Heart left ventricle (tissue), 16 donors: ENCODE measurements around the gene MYH10. TPM values are rescaled to one million over a fixed set of nuclear protein-coding genes. Genes with fewer than 3 reads are reported as not detected.

Source experiments
- ATAC-seq, 4 donors: fragments of 200-7000 bp; cut with Tn5 transposase; one replicate each; pipeline ENCODE4 v1.9.1; 2020 to 2022; ENCODE audit warnings: moderate library complexity in 4 of 4, mild to moderate bottlenecking in 3 of 4, moderate number of reproducible peaks in 1 of 4
- DNase-seq, 5 donors: peaks; one replicate each; pipeline ENCODE4 v3.0.0-alpha.2; 2020
- H3K27ac ChIP-seq, 12 donors: fragments of 200-600 bp; sonication (generic) in 4 of 12; one replicate each; pipeline versions ENCODE4 v1.5.0 to v1.8.0; 2016 to 2022; ENCODE audit warnings: mild to moderate bottlenecking in 2 of 12
- H3K27me3 ChIP-seq, 9 donors: fragments of 200-600 bp; sonication (generic) in 2 of 9; one replicate each; pipeline versions ENCODE4 v1.5.1 to v1.8.0; 2016 to 2022; ENCODE audit warnings: mild to moderate bottlenecking in 3 of 9
- H3K36me3 ChIP-seq, 9 donors: fragments of 200-600 bp; sonication (generic) in 2 of 9; one replicate each; pipeline versions ENCODE4 v1.5.0 to v1.8.0; 2018 to 2022; ENCODE audit warnings: mild to moderate bottlenecking in 2 of 9
- H3K4me1 ChIP-seq, 12 donors: fragments of 200-600 bp; sonication (generic) in 4 of 12; one replicate each; pipeline versions ENCODE4 v1.5.0 to v1.8.0; 2016 to 2022; ENCODE audit warnings: mild to moderate bottlenecking in 3 of 12
- H3K4me3 ChIP-seq, 12 donors: fragments of 200-600 bp; sonication (generic) in 4 of 12; one replicate each; pipeline versions ENCODE4 v1.5.0 to v1.8.0; 2017 to 2022; ENCODE audit warnings: mild to moderate bottlenecking in 9 of 12, moderate library complexity in 4 of 12
- H3K9me3 ChIP-seq, 12 donors: fragments of 200-600 bp; sonication (generic) in 4 of 12; one replicate each; pipeline versions ENCODE4 v1.5.0 to v1.8.0; 2016 to 2022; ENCODE audit warnings: mild to moderate bottlenecking in 1 of 12
- POLR2A ChIP-seq, 2 donors: fragments of 450-650 bp; IDR thresholded peaks; one replicate each; pipeline ENCODE4 v1.6.1; 2017; ENCODE audit warnings: antibody characterized with exemption in 2 of 2, mild to moderate bottlenecking in 2 of 2, moderate library complexity in 2 of 2
- WGBS, 4 donors: extraction: QIAGEN DNeasy Blood & Tissue Kit in 2 of 4; methylation state at CpG; one replicate each; pipeline versions ENCODE4 v1.1.5 to v1.1.7; 2013 to 2018; 5-methylcytosine and 5-hydroxymethylcytosine counted together
- intact Hi-C, 10 donors: fragments of 100-400 bp; cut with DNase I; formaldehyde crosslinking; loops; one replicate each; pipeline versions ENCODE4 v1.11.1 to v1.14.2; 2022
- polyA plus RNA-seq, 2 donors: library from polyadenylated mRNA; stranded (reverse); fragments of 200-250 nt; gene quantifications; one replicate each; pipeline ENCODE4 v1.2.3, GENCODE V29; 2013
- total RNA-seq, 9 donors: library from RNA; depleted of rRNA in 2 of 9; stranded (reverse); fragments of >200 nt in 2 of 9; fragmentation: NEBNext Ultra II Directional in 3 of 9; extraction: Animal tissue kit (Norgen Biotek cat#: 25700) in 3 of 9; gene quantifications; one replicate each; pipeline versions ENCODE4 v1.1.0 to v1.2.4, GENCODE V29; 2016 to 2023
- TF ChIP-seq, protein P1 (sequence below), 12 donors: fragments of 200-600 bp; sonication (generic) in 4 of 12; IDR thresholded peaks; one replicate each; pipeline versions ENCODE4 v1.5.0 to v1.8.0; 2018 to 2022; ENCODE audit warnings: antibody characterized with exemption in 12 of 12, mild to moderate bottlenecking in 5 of 12
- donor health status: ischemic (EF 13 %, LVEDD 7.1; RV severe dilation, severe dysfunction).
- donor health status: healthy with polysubstance abuse.
- donor health status: DM: no; HTN: yes; CAD: no.
- donor health status: DM: no; HTN: no; CAD: no.
- donor health status: ischemic (EF 25% LVEDD 6.9; RV normal size, moderate dysfunction).
- donor health status: ischemic (EF 25% LVEDD 5.7; RV mildly dilated, moderate dysfunction).
- donor health status: healthy.
- donor health status: DM: yes; HTN: yes; CAD: no.
- donor health status: ischemic (EF 35%, LVEDD 5.7; RV mildly dilated, moderate dysfunction).
- donor health status: nonischemic (EF 11% LVEDD 7.7; RV severe dilation, severe dysfunction).
- donor health status: DM: yes; HTN: yes; CAD: no.
- donor health status: PGD.
- donor health status: ischemic (EF 29% LVEDD 5.4; RV normal size, mild dysfunction).
- donor health status: nonischemic (EF 23%, LVEDD 6.1; RV moderate dilation, normal function).

The MYH10 gene
- total and polyA plus RNA-seq, 11 donors: 10.6 to 62.1 (median 35.2) TPM

DNA sequence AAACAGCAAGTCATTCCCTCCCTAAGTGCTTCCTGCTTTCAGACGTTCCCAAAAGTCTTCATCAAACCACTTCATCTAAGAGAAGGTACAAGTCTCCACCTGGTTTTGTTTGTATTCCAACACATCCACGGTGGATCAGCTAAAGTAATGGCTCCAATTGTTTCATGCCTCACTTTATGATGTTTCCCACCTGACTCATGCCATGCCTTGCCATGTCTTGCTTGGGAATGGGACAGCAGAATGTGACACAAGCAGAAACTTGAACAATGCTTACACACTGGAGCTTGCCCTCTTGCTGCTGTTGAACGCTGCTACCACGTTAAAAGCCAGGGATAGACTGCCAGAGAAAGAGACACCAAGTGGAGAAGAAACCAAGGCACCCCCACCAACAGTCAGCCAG lies 43.8 kb downstream of the MYH10 start:
- WGBS, 4 donors: 88 to 92% (median 91%) methylated on average over 4 of the region's 4 CpGs
- Histone ChIP-seq H3K36me3 (peaks cover 0 to 10% (median 0%) of the 10 kb centered on the region in 9 donors), H3K27me3 (no peaks in the 10 kb centered on the region), H3K27ac (no peak overlapping the region), H3K4me1 (peaks cover 0 to 14% (median 0%) of the 10 kb centered on the region in 12 donors), H3K9me3 (no peaks in the 10 kb centered on the region), H3K4me3 (no peak overlapping the region)
- no peak for TF ChIP-seq POLR2A (IDR thresholded peaks at IDR 0.05)
- TF ChIP-seq, protein P1, sequence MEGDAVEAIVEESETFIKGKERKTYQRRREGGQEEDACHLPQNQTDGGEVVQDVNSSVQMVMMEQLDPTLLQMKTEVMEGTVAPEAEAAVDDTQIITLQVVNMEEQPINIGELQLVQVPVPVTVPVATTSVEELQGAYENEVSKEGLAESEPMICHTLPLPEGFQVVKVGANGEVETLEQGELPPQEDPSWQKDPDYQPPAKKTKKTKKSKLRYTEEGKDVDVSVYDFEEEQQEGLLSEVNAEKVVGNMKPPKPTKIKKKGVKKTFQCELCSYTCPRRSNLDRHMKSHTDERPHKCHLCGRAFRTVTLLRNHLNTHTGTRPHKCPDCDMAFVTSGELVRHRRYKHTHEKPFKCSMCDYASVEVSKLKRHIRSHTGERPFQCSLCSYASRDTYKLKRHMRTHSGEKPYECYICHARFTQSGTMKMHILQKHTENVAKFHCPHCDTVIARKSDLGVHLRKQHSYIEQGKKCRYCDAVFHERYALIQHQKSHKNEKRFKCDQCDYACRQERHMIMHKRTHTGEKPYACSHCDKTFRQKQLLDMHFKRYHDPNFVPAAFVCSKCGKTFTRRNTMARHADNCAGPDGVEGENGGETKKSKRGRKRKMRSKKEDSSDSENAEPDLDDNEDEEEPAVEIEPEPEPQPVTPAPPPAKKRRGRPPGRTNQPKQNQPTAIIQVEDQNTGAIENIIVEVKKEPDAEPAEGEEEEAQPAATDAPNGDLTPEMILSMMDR (IDR thresholded peaks at IDR 0.05): no peak
- ATAC-seq (no peak), DNase-seq (no peak)
- intact Hi-C loops: loop anchor here in 1 of 10 donors (10.0 kb wide), 1 partner anchor 78 kb away; no protein-coding TSS in a partner anchor

DNA sequence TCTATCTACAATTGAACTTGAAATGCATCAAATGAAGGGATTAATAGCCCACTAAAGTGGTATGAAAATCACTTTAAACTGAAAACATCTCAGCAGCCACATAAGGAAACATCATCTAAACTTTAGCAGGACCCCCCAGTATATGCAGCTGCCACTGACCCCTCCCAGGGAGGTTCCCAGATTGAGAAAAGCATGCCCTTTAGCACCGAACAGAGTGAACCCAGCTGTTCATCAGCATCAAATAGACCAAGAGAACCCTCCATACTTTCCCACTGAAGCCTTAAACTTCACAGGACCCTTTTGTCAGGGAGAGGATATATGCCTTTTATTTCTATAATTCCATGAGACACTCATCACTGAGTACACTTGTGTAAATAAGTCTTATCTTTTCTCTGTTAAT lies 44.6 kb downstream of the MYH10 start:
- Histone ChIP-seq H3K36me3 (peaks cover 0 to 10% (median 0%) of the 10 kb centered on the region in 9 donors), H3K27ac (no peak overlapping the region), H3K9me3 (no peaks in the 10 kb centered on the region), H3K27me3 (no peaks in the 10 kb centered on the region), H3K4me1 (peaks cover 0 to 23% (median 0%) of the 10 kb centered on the region in 12 donors), H3K4me3 (no peak overlapping the region)
- intact Hi-C loops: loop anchor here in 1 of 10 donors (10.0 kb wide), 1 partner anchor 79 kb away; no protein-coding TSS in a partner anchor
- DNase-seq: no peak
- TF ChIP-seq POLR2A (IDR thresholded peaks at IDR 0.05): no peak
- TF ChIP-seq, protein P1 (IDR thresholded peaks at IDR 0.05): no peak
- ATAC-seq: no peak
- WGBS, 4 donors: 58 to 93% (median 78%) methylated on average over 1 of the region's 1 CpG

DNA sequence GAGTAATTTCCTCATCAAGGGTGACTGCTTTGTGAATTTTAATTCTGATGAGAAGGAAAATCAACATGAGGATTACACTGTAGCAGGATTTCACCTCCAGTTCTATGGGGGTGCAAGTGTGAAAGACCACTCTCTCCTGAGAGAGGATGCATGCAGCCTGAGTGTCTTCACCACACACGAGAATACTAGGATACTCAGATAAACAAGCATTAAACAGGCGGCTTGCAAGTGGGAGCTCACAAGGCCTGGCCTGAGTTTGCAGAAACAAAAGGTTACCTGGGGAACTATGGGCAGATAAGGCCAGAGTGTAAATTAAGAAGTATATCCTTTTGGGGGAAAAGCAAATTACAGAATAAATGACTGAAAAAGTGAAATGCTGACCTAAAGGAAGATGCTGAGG lies 46.6 kb downstream of the MYH10 start:
- peaks cover 0 to 21% (median 0%) of the 10 kb centered on the region in 12 donors for H3K4me1 ChIP-seq
- H3K27me3 ChIP-seq: no peaks in the 10 kb centered on the region
- H3K27ac ChIP-seq: no peak overlapping the region
- DNase-seq (no peak), ATAC-seq (no peak)
- no peak for TF ChIP-seq POLR2A (IDR thresholded peaks at IDR 0.05)
- TF ChIP-seq, protein P1 (IDR thresholded peaks at IDR 0.05): no peak
- peaks cover 0 to 17% (median 0%) of the 10 kb centered on the region in 9 donors for H3K36me3 ChIP-seq
- intact Hi-C loops: loop anchor here in 2 of 10 donors (5.0 to 10.0 kb wide), 2 partner anchors 48 to 81 kb away; partner anchors contain the start of gene MYH10 (in 1 of the 2)
- no peak overlapping the region for H3K4me3 ChIP-seq
- no peaks in the 10 kb centered on the region for H3K9me3 ChIP-seq
- 60 to 77% (median 71%) methylated on average over 2 of the region's 2 CpGs for WGBS, 4 donors

DNA sequence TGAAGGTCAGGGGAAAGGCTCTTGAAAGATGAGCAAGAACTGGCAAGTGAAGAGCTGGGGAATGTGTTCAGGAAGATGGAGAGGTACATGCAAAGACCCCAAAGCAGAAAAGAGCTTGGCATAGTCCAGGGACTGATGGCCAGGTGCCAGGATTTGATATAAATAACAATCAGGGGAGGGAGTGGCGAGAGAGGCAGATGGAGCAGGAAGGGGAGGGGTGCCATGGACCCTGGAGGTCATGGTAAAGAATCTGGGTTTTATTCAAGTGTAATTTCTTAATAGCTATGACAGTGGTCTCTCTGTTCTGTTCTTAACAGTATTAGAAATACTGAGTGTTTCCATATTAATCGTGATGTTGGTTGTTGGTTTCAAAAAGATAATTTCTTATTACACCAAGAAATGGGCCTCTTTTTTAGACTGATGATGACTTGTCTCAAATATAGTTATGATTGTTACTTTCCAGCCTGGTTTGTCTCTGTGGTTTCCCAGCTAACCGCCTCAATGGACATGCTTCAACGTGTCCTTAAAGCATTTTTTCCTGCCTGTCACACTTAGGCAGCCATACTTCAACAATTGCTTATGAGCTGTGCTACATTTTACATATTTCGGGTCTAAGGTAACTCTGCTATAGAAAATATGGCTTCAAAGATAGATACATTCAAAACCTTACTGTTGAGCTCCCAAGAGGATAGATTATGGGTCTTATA lies 49.4 kb downstream of the MYH10 start:
- DNase-seq: no peak
- WGBS, 4 donors: 74 to 80% (median 76%) methylated on average over 5 of the region's 5 CpGs

More for the DNA sequence above, 49.4 kb downstream of the MYH10 start:
- intact Hi-C loops: loop anchor here in 2 of 10 donors (5.0 to 10.0 kb wide), 2 partner anchors 51 to 84 kb away; partner anchors contain the start of gene MYH10 (in 1 of the 2)
- H3K27ac ChIP-seq: no peak overlapping the region
- no peak for ATAC-seq
- no peaks in the 10 kb centered on the region for H3K9me3 ChIP-seq
- no peaks in the 10 kb centered on the region for H3K27me3 ChIP-seq
- H3K4me1 ChIP-seq: peaks cover 0 to 16% (median 0%) of the 10 kb centered on the region in 12 donors
- TF ChIP-seq, protein P1 (IDR thresholded peaks at IDR 0.05): no peak
- TF ChIP-seq POLR2A (IDR thresholded peaks at IDR 0.05): no peak
- no peak overlapping the region for H3K4me3 ChIP-seq
- peaks cover 0 to 23% (median 4%) of the 10 kb centered on the region in 9 donors for H3K36me3 ChIP-seq
